ENCODE measurements around the gene SYAP1. TPM values are rescaled to one million over a fixed set of nuclear protein-coding genes. Genes with fewer than 3 reads are reported as not detected.

SYAP1 gene
- total and polyA plus RNA-seq, 4 donors, result 9.6 to 29.0 (median 21.3) TPM

DNA sequence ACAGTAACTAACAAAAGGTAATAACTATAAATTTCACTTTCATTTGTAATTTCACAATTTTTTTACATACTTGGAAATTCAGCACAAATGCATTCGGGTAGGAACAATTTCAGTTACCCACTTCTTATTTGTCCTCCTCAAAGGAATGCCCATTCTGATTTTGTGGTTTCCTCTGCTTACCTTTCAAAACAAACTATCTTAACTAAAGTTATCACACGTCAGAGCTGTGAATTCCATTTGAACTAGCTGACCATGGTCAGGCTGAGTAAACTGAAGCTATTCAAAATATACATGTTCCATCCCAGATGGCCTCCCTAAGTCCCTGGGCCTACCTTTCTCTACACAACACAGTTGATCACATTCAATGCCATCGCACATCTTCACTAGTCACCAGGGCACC is 11.4 kb upstream of the SYAP1 start:
- Histone ChIP-seq H3K36me3 (ENCODE audit: control insufficient read depth in 4 of 4, insufficient read depth in 3 of 4, low read depth in 1 of 4, low read length in 3 of 4) (peaks cover 0 to 2% (median under 1%) of the 10 kb centered on the region in 4 donors), H3K27me3 (ENCODE audit: control insufficient read depth in 4 of 4, insufficient read depth in 4 of 4, low read length in 3 of 4) (no peaks in the 10 kb centered on the region), H3K4me3 (ENCODE audit: low read depth in 1 of 3, low read length in 3 of 3) (no peak overlapping the region), H3K9ac (ENCODE audit: low read depth in 1 of 2, low read length in 2 of 2) (no peak overlapping the region), H3K4me1 (ENCODE audit: control insufficient read depth in 4 of 4, insufficient read depth in 4 of 4, low read length in 3 of 4) (peaks cover 0 to 3% (median 0%) of the 10 kb centered on the region in 4 donors), H3K27ac (ENCODE audit: low read depth in 1 of 2, low read length in 2 of 2) (no peak overlapping the region), H3K9me3 (ENCODE audit: control insufficient read depth in 4 of 4, low read length in 3 of 4) (no peaks in the 10 kb centered on the region)
- WGBS, result 92% methylated on average over 3 of the region's 3 CpGs
- TF ChIP-seq TAF1 (conservative IDR thresholded peaks at IDR 0.05), result no peak
- TF ChIP-seq, protein P1, sequence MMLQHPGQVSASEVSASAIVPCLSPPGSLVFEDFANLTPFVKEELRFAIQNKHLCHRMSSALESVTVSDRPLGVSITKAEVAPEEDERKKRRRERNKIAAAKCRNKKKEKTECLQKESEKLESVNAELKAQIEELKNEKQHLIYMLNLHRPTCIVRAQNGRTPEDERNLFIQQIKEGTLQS (IDR thresholded peaks at IDR 0.05), result no peak
- no peak for DNase-seq (ENCODE audit: low spot score)

- Histone ChIP-seq H3K4me1 (ENCODE audit: control insufficient read depth in 4 of 4, insufficient read depth in 4 of 4, low read length in 3 of 4) (peaks cover 0 to 5% (median 0%) of the 10 kb centered on the region in 4 donors), H3K27ac (ENCODE audit: low read depth in 1 of 2, low read length in 2 of 2) (peak overlapping the region; percentile 60 to 86), H3K4me3 (ENCODE audit: low read depth in 1 of 3, low read length in 3 of 3) (peak overlapping the region; percentile 15 to 84 (median 67)), H3K9ac (ENCODE audit: low read depth in 1 of 2, low read length in 2 of 2) (peak overlapping the region in 1 of 2 donors; percentile 64), H3K27me3 (ENCODE audit: control insufficient read depth in 4 of 4, insufficient read depth in 4 of 4, low read length in 3 of 4) (no peaks in the 10 kb centered on the region), H3K9me3 (ENCODE audit: control insufficient read depth in 4 of 4, low read length in 3 of 4) (no peaks in the 10 kb centered on the region), H3K36me3 (ENCODE audit: control insufficient read depth in 4 of 4, insufficient read depth in 3 of 4, low read depth in 1 of 4, low read length in 3 of 4) (peaks cover 0 to 2% (median under 1%) of the 10 kb centered on the region in 4 donors)
- 22% methylated on average over 9 of the region's 9 CpGs for WGBS
- TF ChIP-seq YY1 (IDR thresholded peaks at IDR 0.05) (peak; percentile 59), SP1 (IDR thresholded peaks at IDR 0.05) (no peak)
- TF ChIP-seq, protein P1 (IDR thresholded peaks at IDR 0.05), result no peak
- DNase-seq (ENCODE audit: low spot score), result no peak
Measured at GRCh38 chrX:16711219-16711811, 8.1 kb upstream of the SYAP1 start.

- H3K9me3 ChIP-seq (ENCODE audit: control insufficient read depth in 4 of 4, low read length in 3 of 4), result no peaks in the 10 kb centered on the region
- no peak for TF ChIP-seq FOXA1 (IDR thresholded peaks at IDR 0.05)
- H3K4me3 ChIP-seq (ENCODE audit: low read depth in 1 of 3, low read length in 3 of 3), result peak overlapping the region; percentile 15 to 84 (median 67)
- peak overlapping the region; percentile 60 to 86 for H3K27ac ChIP-seq (ENCODE audit: low read depth in 1 of 2, low read length in 2 of 2)
- H3K36me3 ChIP-seq (ENCODE audit: control insufficient read depth in 4 of 4, insufficient read depth in 3 of 4, low read depth in 1 of 4, low read length in 3 of 4), result peaks cover 0 to 1% (median under 1%) of the 10 kb centered on the region in 4 donors
- peaks cover 0 to 5% (median 0%) of the 10 kb centered on the region in 4 donors for H3K4me1 ChIP-seq (ENCODE audit: control insufficient read depth in 4 of 4, insufficient read depth in 4 of 4, low read length in 3 of 4)
- H3K9ac ChIP-seq (ENCODE audit: low read depth in 1 of 2, low read length in 2 of 2), result peak overlapping the region; percentile 12 to 64
- DNase-seq (ENCODE audit: low spot score), result peak; percentile 35
- WGBS, result under 1% methylated on average over 66 of the region's 67 CpGs
- H3K27me3 ChIP-seq (ENCODE audit: control insufficient read depth in 4 of 4, insufficient read depth in 4 of 4, low read length in 3 of 4), result no peaks in the 10 kb centered on the region
Measured at GRCh38 chrX:16711893-16712547, 7.4 kb upstream of the SYAP1 start.

- peak; percentile 59 for DNase-seq (ENCODE audit: low spot score)
- H3K27me3 ChIP-seq (ENCODE audit: control insufficient read depth in 4 of 4, insufficient read depth in 4 of 4, low read length in 3 of 4), result no peaks in the 10 kb centered on the region
- 10% methylated on average over 30 of the region's 30 CpGs for WGBS
Measured at GRCh38 chrX:16712548-16713155, 6.8 kb upstream of the SYAP1 start, which contains the start of gene CTPS2. TSS of gene CTPS2 (minus strand) at chrX:16712669. CDS start at chrX:16702902, 9,767 bp downstream.

More at GRCh38 chrX:16712548-16713155, 6.8 kb upstream of the SYAP1 start, which contains the start of gene CTPS2:
- Histone ChIP-seq H3K4me3 (ENCODE audit: low read depth in 1 of 3, low read length in 3 of 3) (peak within 1 kb of the TSS; percentile 15 to 84 (median 67)), H3K27ac (ENCODE audit: low read depth in 1 of 2, low read length in 2 of 2) (peak within 1 kb of the TSS; percentile 60 to 86), H3K36me3 (ENCODE audit: control insufficient read depth in 4 of 4, insufficient read depth in 3 of 4, low read depth in 1 of 4, low read length in 3 of 4) (peaks cover 0 to 1% (median 0%) of the 10 kb centered on the region in 4 donors), H3K4me1 (ENCODE audit: control insufficient read depth in 4 of 4, insufficient read depth in 4 of 4, low read length in 3 of 4) (peaks cover 0 to 5% (median 0%) of the 10 kb centered on the region in 4 donors), H3K9ac (ENCODE audit: low read depth in 1 of 2, low read length in 2 of 2) (peak within 1 kb of the TSS; percentile 12 to 77), H3K9me3 (ENCODE audit: control insufficient read depth in 4 of 4, low read length in 3 of 4) (no peaks in the 10 kb centered on the region)
- TF ChIP-seq REST (IDR thresholded peaks at IDR 0.05) (peak; percentile 55), GABPA (IDR thresholded peaks at IDR 0.05 in 1 of 2, conservative IDR thresholded peaks at IDR 0.05 in 1 of 2) (no peak), TAF1 (conservative IDR thresholded peaks at IDR 0.05) (peak; percentile 64), RAD21 (IDR thresholded peaks at IDR 0.05) (peak in 1 of 2 donors; percentile 48), YY1 (IDR thresholded peaks at IDR 0.05) (peak; percentile 35)
- TF ChIP-seq, protein P2, sequence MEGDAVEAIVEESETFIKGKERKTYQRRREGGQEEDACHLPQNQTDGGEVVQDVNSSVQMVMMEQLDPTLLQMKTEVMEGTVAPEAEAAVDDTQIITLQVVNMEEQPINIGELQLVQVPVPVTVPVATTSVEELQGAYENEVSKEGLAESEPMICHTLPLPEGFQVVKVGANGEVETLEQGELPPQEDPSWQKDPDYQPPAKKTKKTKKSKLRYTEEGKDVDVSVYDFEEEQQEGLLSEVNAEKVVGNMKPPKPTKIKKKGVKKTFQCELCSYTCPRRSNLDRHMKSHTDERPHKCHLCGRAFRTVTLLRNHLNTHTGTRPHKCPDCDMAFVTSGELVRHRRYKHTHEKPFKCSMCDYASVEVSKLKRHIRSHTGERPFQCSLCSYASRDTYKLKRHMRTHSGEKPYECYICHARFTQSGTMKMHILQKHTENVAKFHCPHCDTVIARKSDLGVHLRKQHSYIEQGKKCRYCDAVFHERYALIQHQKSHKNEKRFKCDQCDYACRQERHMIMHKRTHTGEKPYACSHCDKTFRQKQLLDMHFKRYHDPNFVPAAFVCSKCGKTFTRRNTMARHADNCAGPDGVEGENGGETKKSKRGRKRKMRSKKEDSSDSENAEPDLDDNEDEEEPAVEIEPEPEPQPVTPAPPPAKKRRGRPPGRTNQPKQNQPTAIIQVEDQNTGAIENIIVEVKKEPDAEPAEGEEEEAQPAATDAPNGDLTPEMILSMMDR (IDR thresholded peaks at IDR 0.05; ENCODE audit: low read depth, low read length, missing input control), result no peak

Measured in liver (tissue), 9 donors.